GM18858 (cell line): ENCODE results near the gene TTLL8.

ENCODE experiments used
- ATAC-seq: cut with Tn5 transposase; IDR thresholded peaks from one replicate; pipeline ENCODE4 v1.9.1; 2021; ENCODE audit not compliant: unreplicated experiment

Gene TTLL8

GRCh38 chr22:50062509-50063135, 4.5 kb upstream of the TTLL8 start:
- ATAC-seq, result no peak

- no peak for ATAC-seq
These were observed 3.8 kb upstream of the TTLL8 start for GRCh38 chr22:50061824-50062355.

- no peak for ATAC-seq
These were observed 3.2 kb upstream of the TTLL8 start for GRCh38 chr22:50061141-50061823.

- ATAC-seq, result no peak
These were observed 2.5 kb upstream of the TTLL8 start for GRCh38 chr22:50060441-50061140.

- no peak for ATAC-seq
These were observed 1.8 kb upstream of the TTLL8 start for GRCh38 chr22:50059881-50060262.

- no peak for ATAC-seq
These were observed 1.1 kb upstream of the TTLL8 start for GRCh38 chr22:50058906-50059880.

- ATAC-seq, result no peak
These were observed 629 bp downstream of the TTLL8 start for GRCh38 chr22:50057278-50058060.

- no peak for ATAC-seq
These were observed 1.7 kb downstream of the TTLL8 start for GRCh38 chr22:50056214-50056972.

GRCh38 chr22:50053861-50054260, 4.2 kb downstream of the TTLL8 start:
- no peak for ATAC-seq

- ATAC-seq, result no peak
These were observed 6.2 kb downstream of the TTLL8 start for GRCh38 chr22:50051930-50052329.

GRCh38 chr22:50049299-50050195, 8.6 kb downstream of the TTLL8 start:
- no peak for ATAC-seq

- ATAC-seq, result no peak
These were observed 9.3 kb downstream of the TTLL8 start for GRCh38 chr22:50048836-50049235.

- no peak for ATAC-seq
These were observed 9.9 kb downstream of the TTLL8 start for GRCh38 chr22:50048061-50048765.

- ATAC-seq, result no peak
These were observed 10.8 kb downstream of the TTLL8 start for GRCh38 chr22:50047346-50047745.

- ATAC-seq, result no peak
These were observed 11.4 kb downstream of the TTLL8 start for GRCh38 chr22:50046481-50047245.

- ATAC-seq, result no peak
These were observed 12.1 kb downstream of the TTLL8 start for GRCh38 chr22:50046019-50046415.
